Measurements from ENCODE around the gene CDC14B. TPM values are rescaled to one million over a fixed set of nuclear protein-coding genes. Genes with fewer than 3 reads are reported as not detected.

The CDC14B gene
- total and polyA plus RNA-seq, 2 donors (not counting 1 experiment from before 2014, with no cell fraction given): 2.8 to 8.5 TPM

- Mint-ChIP-seq H3K27me3 (peaks cover 6% of the 10 kb centered on the region), H3K9me3 (ENCODE audit: insufficient read depth) (no peaks in the 10 kb centered on the region), H3K27ac (peak overlapping the region; percentile 92), H3K4me3 (peak overlapping the region; percentile 92), H3K4me1 (peaks cover 18% of the 10 kb centered on the region)
- peak; percentile 20 for DNase-seq
- Histone ChIP-seq H3K4me3 (ENCODE audit: control extremely low read depth in 1 of 5, extremely low read depth in 1 of 5, insufficient read depth in 1 of 5, low read depth in 2 of 5, low read length in 4 of 5) (peak overlapping the region; percentile 36 to 88 (median 74)), H4K20me1 (ENCODE audit: control insufficient read depth, insufficient read depth, low read length, poor library complexity, severe bottlenecking) (no peaks in the 10 kb centered on the region), H3K79me2 (ENCODE audit: control insufficient read depth, insufficient read depth, low read length) (no peaks in the 10 kb centered on the region), H3K36me3 (replicated peaks in 1 of 2; ENCODE audit: control extremely low read depth in 1 of 2, control insufficient read depth in 1 of 2, extremely low read depth in 1 of 2, insufficient read depth in 2 of 2, low read length in 1 of 2) (no peaks in the 10 kb centered on the region), H3K9me3 (ENCODE audit: control extremely low read depth in 1 of 3, control insufficient read depth in 2 of 3, insufficient read depth in 1 of 3, low read length in 2 of 3) (peaks cover 0 to 9% (median 0%) of the 10 kb centered on the region in 3 donors), H3K9ac (ENCODE audit: low read length) (peak overlapping the region; percentile 96), H2AFZ (ENCODE audit: insufficient read depth, low read depth, low read length, poor library complexity, severe bottlenecking) (peak overlapping the region; percentile 97), H3K27ac (ENCODE audit: low read length in 2 of 2) (peak overlapping the region; percentile 84 to 94), H3K4me2 (replicated peaks; ENCODE audit: low read depth, low read length, poor library complexity, severe bottlenecking) (peak overlapping the region; percentile 96), H3K4me1 (ENCODE audit: control insufficient read depth in 2 of 2, insufficient read depth in 2 of 2, low read length in 2 of 2) (peaks cover 11 to 15% of the 10 kb centered on the region in 2 donors), H3K27me3 (replicated peaks in 1 of 4; ENCODE audit: control extremely low read depth in 1 of 4, control insufficient read depth in 3 of 4, insufficient read depth in 4 of 4, low read length in 3 of 4) (no peaks in the 10 kb centered on the region)
- POLR2A ChIA-PET: interaction anchor here (0.6 to 1.4 kb wide), 3 partner anchors 20 to 90 kb away, joined by 4 to 8 read pairs (median 5); no protein-coding TSS in a partner anchor
- no peak for ATAC-seq (ENCODE audit: low read depth)
- TF ChIP-seq CTCF (IDR thresholded peaks at IDR 0.05): no peak
- TF ChIP-seq EZH2 (IDR thresholded peaks at IDR 0.05; ENCODE audit: borderline replicate concordance, insufficient read depth, low read depth, low read length, poor library complexity, severe bottlenecking): no peak
- CTCF ChIA-PET: interaction anchor here (0.7 to 4.4 kb wide), 8 partner anchors 9 to 248 kb away, joined by 3 to 33 read pairs (median 5); partner anchors contain the start of gene HABP4
- no CpG with 5 or more reads among the region's 8 CpGs for WGBS (ENCODE audit: insufficient coverage)
- intact Hi-C loops (cut with micrococcal nuclease): loop anchor here (1.0 to 10.0 kb wide), 7 partner anchors 88 to 1131 kb away; partner anchors contain the start of genes NCBP1, TSTD2, XPA and ZNF367
Observed at GRCh38 chr9:96565671-96566497, 53.8 kb downstream of the CDC14B start.

- DNase-seq (no peak), ATAC-seq (ENCODE audit: low read depth) (no peak)
- Mint-ChIP-seq H3K4me3 (no peak overlapping the region), H3K27ac (no peak overlapping the region), H3K4me1 (peaks cover 18% of the 10 kb centered on the region), H3K27me3 (no peaks in the 10 kb centered on the region), H3K9me3 (ENCODE audit: insufficient read depth) (no peaks in the 10 kb centered on the region)
- TF ChIP-seq CTCF (IDR thresholded peaks at IDR 0.05): no peak
- no peak for TF ChIP-seq EZH2 (IDR thresholded peaks at IDR 0.05; ENCODE audit: borderline replicate concordance, insufficient read depth, low read depth, low read length, poor library complexity, severe bottlenecking)
- Histone ChIP-seq H3K36me3 (replicated peaks in 1 of 2; ENCODE audit: control extremely low read depth in 1 of 2, control insufficient read depth in 1 of 2, extremely low read depth in 1 of 2, insufficient read depth in 2 of 2, low read length in 1 of 2) (no peaks in the 10 kb centered on the region), H3K9ac (ENCODE audit: low read length) (no peak overlapping the region), H3K27me3 (replicated peaks in 1 of 4; ENCODE audit: control extremely low read depth in 1 of 4, control insufficient read depth in 3 of 4, insufficient read depth in 4 of 4, low read length in 3 of 4) (no peaks in the 10 kb centered on the region), H3K4me1 (ENCODE audit: control insufficient read depth in 2 of 2, insufficient read depth in 2 of 2, low read length in 2 of 2) (peaks cover 11 to 15% of the 10 kb centered on the region in 2 donors), H3K4me3 (ENCODE audit: control extremely low read depth in 1 of 5, extremely low read depth in 1 of 5, insufficient read depth in 1 of 5, low read depth in 2 of 5, low read length in 4 of 5) (no peak overlapping the region), H4K20me1 (ENCODE audit: control insufficient read depth, insufficient read depth, low read length, poor library complexity, severe bottlenecking) (no peaks in the 10 kb centered on the region), H2AFZ (ENCODE audit: insufficient read depth, low read depth, low read length, poor library complexity, severe bottlenecking) (no peak overlapping the region), H3K27ac (ENCODE audit: low read length in 2 of 2) (no peak overlapping the region), H3K9me3 (ENCODE audit: control extremely low read depth in 1 of 3, control insufficient read depth in 2 of 3, insufficient read depth in 1 of 3, low read length in 2 of 3) (peaks cover 0 to 11% (median 0%) of the 10 kb centered on the region in 3 donors), H3K79me2 (ENCODE audit: control insufficient read depth, insufficient read depth, low read length) (no peaks in the 10 kb centered on the region), H3K4me2 (replicated peaks; ENCODE audit: low read depth, low read length, poor library complexity, severe bottlenecking) (no peak overlapping the region)
- ChIA-PET POLR2A (no interaction called here), CTCF (interaction anchor here (0.8 to 4.4 kb wide), 2 partner anchors 88 to 236 kb away, joined by 3 to 33 read pairs; no protein-coding TSS in a partner anchor)
- 60% methylated on average over 1 of the region's 4 CpGs for WGBS (ENCODE audit: insufficient coverage)
- intact Hi-C loops (cut with micrococcal nuclease): loop anchor here (5.0 to 10.0 kb wide), 3 partner anchors 291 to 1238 kb away; partner anchors contain the start of genes NCBP1, TSTD2 and ZNF782
Observed at GRCh38 chr9:96564217-96564616, 55.4 kb downstream of the CDC14B start.

Measured in B cell (primary cell).